Measurements from ENCODE around the gene PRIMA1. TPM values are rescaled to one million over a fixed set of nuclear protein-coding genes. Genes with fewer than 3 reads are reported as not detected.
A peak's percentile ranks its signal among the peaks of the same experiment; 100 is the strongest.

PRIMA1 gene, protein sequence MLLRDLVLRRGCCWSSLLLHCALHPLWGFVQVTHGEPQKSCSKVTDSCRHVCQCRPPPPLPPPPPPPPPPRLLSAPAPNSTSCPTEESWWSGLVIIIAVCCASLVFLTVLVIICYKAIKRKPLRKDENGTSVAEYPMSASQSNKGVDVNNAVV
- total RNA-seq, result not detected
- 0 reads per million in 2 donors for total RNA-seq

DNA sequence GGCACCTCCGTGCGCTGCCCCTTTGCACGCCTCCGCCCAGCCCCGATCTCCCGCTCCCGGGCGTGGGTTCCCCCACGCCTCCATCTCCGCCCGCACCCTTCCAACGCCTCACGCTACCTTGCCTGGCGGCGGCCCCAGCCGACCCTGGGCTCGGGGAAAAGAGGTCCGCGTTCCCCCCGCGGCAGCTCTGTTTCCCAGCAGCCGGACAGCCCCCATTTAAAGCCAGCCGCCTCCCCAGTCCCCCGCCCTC is at the start of gene PRIMA1:
TSS of gene PRIMA1 (minus strand) at position 193 of the 250 bp plus-strand sequence. CDS start 767 bp downstream, outside the sequence.
- Mint-ChIP-seq H3K27me3 (peaks cover 87% of the 10 kb centered on the region), H3K4me3 (peak within 1 kb of the TSS; percentile 49), H3K4me1 (peaks cover 3% of the 10 kb centered on the region), H3K27ac (no peak within 1 kb of the TSS), H3K36me3 (ENCODE audit: low read depth) (peaks cover 4% of the 10 kb centered on the region)
- no peak for ATAC-seq
- no peak for DNase-seq
- H3K9me3 ChIP-seq (ENCODE audit: control insufficient read depth, low read length, poor library complexity, severe bottlenecking), result no peaks in the 10 kb centered on the region

DNA sequence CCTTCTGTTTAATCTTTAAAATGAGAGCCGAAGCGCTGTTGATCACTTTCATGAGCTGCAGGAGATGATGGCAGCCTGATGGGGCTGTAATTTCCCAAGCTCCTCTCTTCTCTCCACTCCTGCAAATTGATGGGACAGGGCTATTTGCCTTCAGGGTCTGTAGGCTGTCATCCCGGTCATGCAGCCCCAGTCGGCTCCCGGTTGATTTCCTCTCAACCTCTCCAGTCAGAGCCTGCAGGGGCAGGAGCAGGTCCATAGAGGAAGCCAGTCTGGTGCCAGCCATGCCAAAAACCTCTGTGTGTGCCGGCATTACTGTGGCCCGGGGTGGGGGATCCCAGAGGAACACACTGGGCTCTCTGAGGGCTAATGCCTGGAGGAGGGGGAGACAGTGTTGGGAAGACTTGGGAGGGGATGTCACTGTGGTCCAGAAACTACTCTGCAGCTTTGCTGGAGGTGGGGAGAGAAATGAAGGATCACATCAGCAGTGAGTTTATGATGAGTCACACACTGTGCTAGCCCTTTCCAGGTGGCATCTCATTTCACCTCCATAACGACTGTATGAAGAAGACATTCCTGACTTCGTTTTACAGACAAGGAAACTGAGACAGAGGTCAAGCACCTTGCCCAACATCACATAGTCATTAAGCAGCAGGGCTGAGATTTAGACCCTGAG is 46.5 kb upstream of the PRIMA1 start:
- DNase-seq (no peak), ATAC-seq (no peak)
- Mint-ChIP-seq H3K27ac (no peak overlapping the region), H3K36me3 (ENCODE audit: low read depth) (no peaks in the 10 kb centered on the region), H3K4me3 (no peak overlapping the region), H3K4me1 (peaks cover 5% of the 10 kb centered on the region), H3K27me3 (peaks cover 57% of the 10 kb centered on the region)
- H3K9me3 ChIP-seq (ENCODE audit: control insufficient read depth, low read length, poor library complexity, severe bottlenecking), result no peaks in the 10 kb centered on the region

DNA sequence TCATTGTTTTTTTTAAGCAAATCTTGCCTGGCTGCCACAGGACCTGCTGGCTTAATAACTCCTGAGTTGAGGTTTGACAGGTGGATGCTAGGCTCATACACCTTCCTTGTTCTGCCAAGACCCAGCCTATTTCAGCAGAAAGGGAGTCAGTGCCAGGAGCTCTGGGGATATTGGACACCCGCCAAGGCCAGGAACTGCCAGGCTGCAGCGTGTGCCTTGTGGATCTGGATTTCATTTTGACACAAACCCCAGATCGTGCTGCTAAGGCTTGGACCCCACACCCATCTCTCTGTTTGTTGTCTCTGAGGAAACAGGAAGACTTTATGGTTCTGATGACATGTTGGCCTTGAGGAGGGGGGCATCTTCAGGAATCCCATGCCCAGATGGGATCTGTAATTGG is 44.4 kb upstream of the PRIMA1 start:
- Mint-ChIP-seq H3K27ac (no peak overlapping the region), H3K4me3 (no peak overlapping the region), H3K27me3 (peaks cover 49% of the 10 kb centered on the region), H3K4me1 (no peaks in the 10 kb centered on the region), H3K36me3 (ENCODE audit: low read depth) (no peaks in the 10 kb centered on the region)
- no peak for DNase-seq
- no peak for ATAC-seq
- H3K9me3 ChIP-seq (ENCODE audit: control insufficient read depth, low read length, poor library complexity, severe bottlenecking), result no peaks in the 10 kb centered on the region

DNA sequence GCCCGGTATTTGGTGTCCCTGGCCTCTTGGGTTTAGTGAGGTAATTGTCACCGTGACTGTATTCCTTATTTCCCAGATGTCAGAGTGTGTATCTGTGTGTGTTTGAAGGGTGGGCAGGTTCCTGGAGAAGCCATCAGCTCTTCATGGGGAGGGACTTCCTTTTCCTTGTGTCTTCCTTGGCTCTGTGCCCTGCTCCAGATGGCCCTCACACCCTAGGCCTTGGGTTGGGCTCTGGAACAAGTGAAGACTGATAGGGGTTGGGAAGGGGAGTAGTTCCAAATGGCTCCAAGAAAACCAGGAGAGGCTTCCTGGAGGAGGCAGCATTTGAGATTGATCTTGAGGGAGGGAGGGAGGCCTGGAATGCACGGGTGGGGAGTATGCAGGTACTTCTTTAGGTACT is 43.8 kb upstream of the PRIMA1 start:
- H3K36me3 Mint-ChIP-seq (ENCODE audit: low read depth), result no peaks in the 10 kb centered on the region
- DNase-seq (no peak), ATAC-seq (no peak)
- no peaks in the 10 kb centered on the region for H3K9me3 ChIP-seq (ENCODE audit: control insufficient read depth, low read length, poor library complexity, severe bottlenecking)
- H3K4me1 Mint-ChIP-seq, result no peaks in the 10 kb centered on the region
- peaks cover 44% of the 10 kb centered on the region for H3K27me3 Mint-ChIP-seq
- H3K27ac Mint-ChIP-seq, result no peak overlapping the region
- no peak overlapping the region for H3K4me3 Mint-ChIP-seq

DNA sequence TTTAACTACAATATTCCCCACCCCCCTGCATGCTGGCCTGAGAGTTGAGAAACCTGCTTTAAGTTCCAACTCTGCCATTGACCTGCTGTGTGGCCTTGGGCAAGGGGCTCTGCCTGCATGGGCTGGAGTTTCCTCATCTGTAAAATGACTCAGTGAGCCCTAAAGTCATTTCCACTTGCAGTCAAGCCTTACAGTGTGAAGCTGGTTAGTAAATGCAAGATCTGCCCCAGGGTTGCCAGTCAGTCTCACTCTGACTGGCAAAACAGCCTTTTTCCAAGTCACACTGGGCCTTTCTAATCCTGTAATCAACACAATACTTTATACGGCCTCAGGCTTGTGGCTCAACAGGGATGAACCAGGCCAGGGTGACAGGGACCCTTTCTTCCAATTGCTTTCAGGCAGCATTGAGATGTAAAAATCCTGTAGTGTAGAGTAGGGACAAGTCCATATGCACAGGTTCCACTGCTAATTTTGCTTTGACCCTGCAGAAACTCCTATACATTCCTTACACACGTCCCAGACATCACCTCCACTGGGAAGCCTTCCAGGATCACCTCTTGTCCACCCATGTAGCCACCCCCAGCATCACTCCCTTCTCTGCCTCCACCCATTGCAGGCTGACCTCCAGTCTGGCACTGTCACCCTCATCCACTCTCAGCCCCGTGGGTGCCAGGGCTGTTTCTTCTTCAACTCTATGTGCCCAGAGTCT is 42.6 kb upstream of the PRIMA1 start:
- H3K27me3 Mint-ChIP-seq, result peaks cover 54% of the 10 kb centered on the region
- DNase-seq (no peak), ATAC-seq (no peak)
- H3K4me3 Mint-ChIP-seq, result no peak overlapping the region
- H3K36me3 Mint-ChIP-seq (ENCODE audit: low read depth), result no peaks in the 10 kb centered on the region
- no peaks in the 10 kb centered on the region for H3K9me3 ChIP-seq (ENCODE audit: control insufficient read depth, low read length, poor library complexity, severe bottlenecking)
- no peaks in the 10 kb centered on the region for H3K4me1 Mint-ChIP-seq
- no peak overlapping the region for H3K27ac Mint-ChIP-seq

DNA sequence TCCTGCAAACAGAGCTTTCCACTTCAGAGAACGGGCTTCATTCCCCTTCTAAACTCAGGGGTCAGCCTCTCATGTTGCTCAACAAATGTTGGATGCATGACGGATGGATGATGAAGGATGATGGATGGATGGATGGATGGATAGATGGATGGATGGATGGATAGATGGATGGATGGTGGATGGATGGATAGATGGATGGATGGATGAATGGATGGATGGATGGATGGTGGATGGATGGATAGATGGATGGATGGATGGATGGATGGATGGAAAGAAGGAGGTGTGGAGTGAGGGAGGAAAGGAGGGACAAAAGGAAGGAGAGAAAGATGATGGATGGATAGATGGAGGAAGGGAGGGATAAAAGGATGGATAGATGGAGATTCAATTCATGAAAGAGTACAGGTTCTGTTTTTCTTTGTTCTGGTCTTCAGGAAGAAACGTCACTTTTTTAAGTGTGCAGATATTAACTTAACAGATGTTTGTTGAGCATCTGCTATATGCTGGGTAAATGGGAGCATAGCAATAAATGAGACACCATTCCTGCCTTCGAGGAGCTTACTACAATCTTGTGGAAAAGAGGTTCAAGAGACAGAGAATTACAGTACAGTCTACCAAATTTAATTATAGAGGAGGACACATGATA is 41.7 kb upstream of the PRIMA1 start:
- DNase-seq, result no peak
- no peak for ATAC-seq
- Mint-ChIP-seq H3K27ac (no peak overlapping the region), H3K36me3 (ENCODE audit: low read depth) (no peaks in the 10 kb centered on the region), H3K27me3 (peaks cover 54% of the 10 kb centered on the region), H3K4me1 (no peaks in the 10 kb centered on the region), H3K4me3 (no peak overlapping the region)
- no peaks in the 10 kb centered on the region for H3K9me3 ChIP-seq (ENCODE audit: control insufficient read depth, low read length, poor library complexity, severe bottlenecking)

DNA sequence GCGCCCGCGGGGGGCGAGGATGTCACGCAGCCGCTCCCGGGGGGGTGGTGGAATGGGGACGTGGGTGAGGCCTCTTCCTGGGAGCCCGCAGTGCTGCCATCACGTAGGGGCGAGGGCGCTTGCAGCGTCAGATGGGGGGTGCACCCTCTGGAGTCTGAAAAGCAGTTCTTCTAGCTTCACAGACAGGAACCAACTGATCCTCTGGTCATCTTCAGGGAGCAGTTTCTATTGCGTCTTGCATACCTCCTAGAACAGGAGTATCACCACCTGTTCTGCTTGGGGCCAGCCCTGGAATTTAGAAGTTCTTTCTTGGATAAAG is 36.9 kb upstream of the PRIMA1 start:
- H3K27me3 Mint-ChIP-seq, result peaks cover 46% of the 10 kb centered on the region
- DNase-seq (no peak), ATAC-seq (no peak)
- no peaks in the 10 kb centered on the region for H3K4me1 Mint-ChIP-seq
- H3K27ac Mint-ChIP-seq, result no peak overlapping the region
- H3K9me3 ChIP-seq (ENCODE audit: control insufficient read depth, low read length, poor library complexity, severe bottlenecking), result no peaks in the 10 kb centered on the region
- no peak overlapping the region for H3K4me3 Mint-ChIP-seq
- no peaks in the 10 kb centered on the region for H3K36me3 Mint-ChIP-seq (ENCODE audit: low read depth)

DNA sequence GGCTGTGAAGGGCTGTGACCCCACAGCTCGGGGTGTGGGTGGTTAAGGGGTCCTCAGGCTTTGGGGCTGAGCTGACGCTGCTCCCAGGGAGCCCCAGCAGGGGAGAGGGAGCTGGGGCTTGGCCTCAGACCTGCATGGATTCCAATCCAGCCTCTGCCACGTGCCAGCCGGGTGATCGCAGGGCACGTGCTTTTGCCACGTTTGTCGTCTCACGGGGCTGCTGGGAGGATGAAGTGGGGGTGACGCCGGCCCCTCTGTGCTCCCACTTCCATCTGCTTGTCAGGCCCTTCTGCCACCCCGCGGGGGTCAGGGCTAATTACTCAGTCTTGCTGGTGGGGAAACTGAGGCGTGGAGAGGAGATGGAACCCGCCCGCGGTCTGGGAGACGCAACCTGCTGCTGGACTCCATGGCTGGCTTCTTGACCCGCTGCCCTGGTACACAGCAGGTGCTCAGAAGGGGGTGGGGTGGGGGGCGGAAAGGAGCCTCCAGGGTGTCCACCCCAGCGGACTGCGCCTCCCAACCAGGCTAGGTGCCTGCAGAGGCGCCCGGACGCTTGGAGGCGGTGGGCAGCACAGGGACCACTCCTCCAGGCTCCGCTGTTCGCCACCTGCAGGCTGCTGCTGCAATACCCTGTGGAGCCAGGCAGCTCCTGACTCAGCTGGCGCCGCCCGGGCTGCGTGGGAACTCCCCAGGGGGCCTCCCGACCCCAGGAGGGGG is 36.4 kb upstream of the PRIMA1 start:
- no peaks in the 10 kb centered on the region for H3K4me1 Mint-ChIP-seq
- H3K9me3 ChIP-seq (ENCODE audit: control insufficient read depth, low read length, poor library complexity, severe bottlenecking), result no peaks in the 10 kb centered on the region

DNA sequence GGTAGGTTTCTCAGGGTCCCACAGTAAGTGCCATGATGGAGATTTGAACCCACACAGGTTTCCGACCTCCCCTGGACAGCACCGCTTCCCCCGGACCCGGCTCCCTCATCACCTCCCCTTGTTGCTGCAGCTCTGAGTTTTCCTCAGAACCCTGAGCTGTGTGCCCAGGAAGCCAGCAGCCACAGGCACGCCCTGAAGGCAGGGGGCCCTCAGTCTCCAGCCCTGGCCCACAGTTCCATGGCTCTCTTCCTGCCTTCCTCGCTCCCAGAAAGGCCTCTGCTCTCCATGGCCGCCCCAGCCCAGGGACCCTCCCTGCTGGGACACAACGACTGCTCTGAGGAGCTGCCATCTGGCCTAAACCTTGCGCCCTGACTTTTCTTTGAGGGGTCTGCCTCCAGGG is 35.8 kb upstream of the PRIMA1 start:
- Mint-ChIP-seq H3K27ac (no peak overlapping the region), H3K4me1 (no peaks in the 10 kb centered on the region), H3K27me3 (peaks cover 46% of the 10 kb centered on the region), H3K36me3 (ENCODE audit: low read depth) (no peaks in the 10 kb centered on the region), H3K4me3 (no peak overlapping the region)
- ATAC-seq (no peak), DNase-seq (no peak)
- no peaks in the 10 kb centered on the region for H3K9me3 ChIP-seq (ENCODE audit: control insufficient read depth, low read length, poor library complexity, severe bottlenecking)

More for the DNA sequence above, 36.4 kb upstream of the PRIMA1 start:
- H3K27me3 Mint-ChIP-seq, result peaks cover 46% of the 10 kb centered on the region
- ATAC-seq, result no peak
- no peak overlapping the region for H3K4me3 Mint-ChIP-seq
- no peak for DNase-seq
- H3K27ac Mint-ChIP-seq, result no peak overlapping the region
- H3K36me3 Mint-ChIP-seq (ENCODE audit: low read depth), result no peaks in the 10 kb centered on the region

DNA sequence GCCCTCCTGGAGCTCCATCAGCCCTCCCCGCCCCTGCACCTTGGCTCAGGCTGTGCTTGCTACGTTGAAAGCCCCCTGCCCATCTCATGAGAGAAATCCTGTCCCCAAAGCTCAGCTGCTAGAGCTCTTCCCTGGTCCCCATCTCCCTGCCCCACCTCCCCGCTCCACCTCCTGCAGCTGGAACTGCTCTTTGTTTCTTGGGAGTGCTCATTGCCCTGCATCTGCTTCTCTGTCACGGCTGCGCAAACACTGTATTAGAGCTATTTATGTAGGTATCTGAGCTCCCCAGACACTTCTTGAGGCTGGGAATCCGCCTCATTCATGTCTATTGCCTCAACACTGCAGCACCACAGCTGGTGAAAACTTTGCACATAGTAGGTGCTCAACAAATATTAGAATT is 32.8 kb upstream of the PRIMA1 start:
- no peak for DNase-seq
- no peaks in the 10 kb centered on the region for H3K9me3 ChIP-seq (ENCODE audit: control insufficient read depth, low read length, poor library complexity, severe bottlenecking)
- ATAC-seq, result no peak
- Mint-ChIP-seq H3K36me3 (ENCODE audit: low read depth) (no peaks in the 10 kb centered on the region), H3K4me3 (no peak overlapping the region), H3K4me1 (no peaks in the 10 kb centered on the region), H3K27me3 (peaks cover 35% of the 10 kb centered on the region), H3K27ac (no peak overlapping the region)

DNA sequence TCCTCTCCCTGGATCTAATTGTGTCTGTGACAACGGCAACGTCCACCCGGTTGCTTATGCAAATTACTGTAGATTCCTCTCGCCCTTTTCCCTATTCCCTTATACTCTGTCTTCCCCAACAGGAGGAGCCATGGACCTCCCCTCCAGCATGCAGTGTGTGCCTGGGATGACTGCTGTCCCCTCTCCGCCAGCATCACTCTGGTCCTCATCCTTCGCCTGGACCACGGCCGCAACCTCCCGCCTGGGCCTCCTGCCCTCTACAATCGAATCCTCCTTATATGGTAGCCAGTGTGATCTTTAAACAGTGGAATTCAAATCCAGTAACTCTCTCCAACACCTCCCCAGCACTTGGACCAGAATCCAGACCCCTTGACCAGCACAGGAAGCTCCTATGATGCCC is 30.6 kb upstream of the PRIMA1 start:
- ATAC-seq (no peak), DNase-seq (no peak)
- peaks cover 21% of the 10 kb centered on the region for H3K27me3 Mint-ChIP-seq

DNA sequence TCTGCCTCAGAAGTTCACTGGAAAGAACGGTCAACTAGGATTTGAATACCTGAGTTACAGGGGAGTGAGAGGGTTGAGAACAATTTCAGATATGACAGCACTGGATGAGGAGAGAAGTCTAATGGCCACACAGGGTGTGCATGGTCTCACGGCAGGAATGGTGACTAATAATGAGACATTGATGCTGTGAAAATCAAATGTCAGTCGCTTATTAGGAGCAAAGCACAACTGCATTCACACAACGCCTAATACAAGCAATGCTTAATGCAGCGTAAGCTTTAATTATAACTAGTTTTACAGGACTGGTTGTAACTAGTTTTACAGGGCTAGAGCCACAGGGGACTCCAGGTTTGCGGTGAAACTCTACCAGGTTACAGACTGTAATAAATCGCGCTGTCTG is 23.4 kb upstream of the PRIMA1 start:
- no peak for ATAC-seq
- no peak overlapping the region for H3K27ac Mint-ChIP-seq
- no peak for DNase-seq
- no peak overlapping the region for H3K4me3 Mint-ChIP-seq
- H3K36me3 Mint-ChIP-seq (ENCODE audit: low read depth), result no peaks in the 10 kb centered on the region
- no peaks in the 10 kb centered on the region for H3K9me3 ChIP-seq (ENCODE audit: control insufficient read depth, low read length, poor library complexity, severe bottlenecking)
- no peaks in the 10 kb centered on the region for H3K4me1 Mint-ChIP-seq
- H3K27me3 Mint-ChIP-seq, result peaks cover 10% of the 10 kb centered on the region

More for the DNA sequence above, 30.6 kb upstream of the PRIMA1 start:
- Mint-ChIP-seq H3K27ac (no peak overlapping the region), H3K36me3 (ENCODE audit: low read depth) (no peaks in the 10 kb centered on the region), H3K4me1 (no peaks in the 10 kb centered on the region), H3K4me3 (no peak overlapping the region)
- no peaks in the 10 kb centered on the region for H3K9me3 ChIP-seq (ENCODE audit: control insufficient read depth, low read length, poor library complexity, severe bottlenecking)

DNA sequence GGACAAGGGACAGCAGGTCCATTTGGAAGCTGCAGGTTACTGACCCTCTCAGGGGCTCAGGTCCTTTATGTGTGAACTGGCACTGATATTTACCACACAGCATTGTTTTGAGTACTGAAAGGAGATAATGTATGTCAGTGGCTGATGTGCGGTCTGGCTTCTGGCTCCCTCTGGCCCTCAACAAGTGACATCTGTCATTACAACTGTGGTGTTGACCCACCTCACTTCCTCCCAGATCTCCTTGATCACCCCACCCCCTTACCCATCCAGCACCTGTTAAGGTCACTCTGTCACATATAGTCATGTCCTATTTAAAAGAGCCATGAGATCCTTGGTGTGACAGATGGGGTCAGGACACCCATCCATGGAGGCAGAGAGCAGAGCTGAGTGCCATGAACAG is 22.7 kb upstream of the PRIMA1 start:
- H3K27me3 Mint-ChIP-seq, result peaks cover 10% of the 10 kb centered on the region
- H3K4me1 Mint-ChIP-seq, result no peaks in the 10 kb centered on the region
- ATAC-seq, result no peak
- H3K27ac Mint-ChIP-seq, result no peak overlapping the region
- no peak for DNase-seq
- no peak overlapping the region for H3K4me3 Mint-ChIP-seq
- H3K9me3 ChIP-seq (ENCODE audit: control insufficient read depth, low read length, poor library complexity, severe bottlenecking), result no peaks in the 10 kb centered on the region
- no peaks in the 10 kb centered on the region for H3K36me3 Mint-ChIP-seq (ENCODE audit: low read depth)

Data from T-helper 17 cell (primary cell).